Nephron progenitor cell (in vitro differentiated cells): ENCODE measurements around the gene NME4.

ENCODE experiments used
- DNase-seq: peaks from one replicate; pipeline ENCODE4 v3.0.0; 2021
- H3K27ac Mint-ChIP-seq: 2 replicates; pipeline ENCODE4 v1.8.0; 2021; ENCODE audit warnings: mild to moderate bottlenecking, moderate library complexity, mixed read lengths
- H3K27me3 Mint-ChIP-seq: 2 replicates; pipeline ENCODE4 v1.8.0; 2021; ENCODE audit warnings: mild to moderate bottlenecking, low read depth, mixed read lengths; ENCODE audit not compliant: poor library complexity
- H3K36me3 Mint-ChIP-seq: 2 replicates; pipeline ENCODE4 v1.8.0; 2021; ENCODE audit warnings: low read depth, mixed read lengths
- H3K4me1 Mint-ChIP-seq: 2 replicates; pipeline ENCODE4 v1.8.0; 2021; ENCODE audit warnings: mixed read lengths
- H3K4me3 Mint-ChIP-seq: 2 replicates; pipeline ENCODE4 v1.8.0; 2021; ENCODE audit warnings: mild to moderate bottlenecking, moderate library complexity, mixed read lengths
- H3K9me3 Mint-ChIP-seq: 2 replicates; pipeline ENCODE4 v1.8.0; 2021; ENCODE audit warnings: mild to moderate bottlenecking, moderate library complexity, mixed read lengths
- CTCF ChIP-seq: fragments of 200-600 bp; sonication (generic); IDR thresholded peaks from 2 replicates; pipeline ENCODE4 v1.5.0; 2021; ENCODE audit warnings: antibody characterized with exemption

NME4 gene

DNA sequence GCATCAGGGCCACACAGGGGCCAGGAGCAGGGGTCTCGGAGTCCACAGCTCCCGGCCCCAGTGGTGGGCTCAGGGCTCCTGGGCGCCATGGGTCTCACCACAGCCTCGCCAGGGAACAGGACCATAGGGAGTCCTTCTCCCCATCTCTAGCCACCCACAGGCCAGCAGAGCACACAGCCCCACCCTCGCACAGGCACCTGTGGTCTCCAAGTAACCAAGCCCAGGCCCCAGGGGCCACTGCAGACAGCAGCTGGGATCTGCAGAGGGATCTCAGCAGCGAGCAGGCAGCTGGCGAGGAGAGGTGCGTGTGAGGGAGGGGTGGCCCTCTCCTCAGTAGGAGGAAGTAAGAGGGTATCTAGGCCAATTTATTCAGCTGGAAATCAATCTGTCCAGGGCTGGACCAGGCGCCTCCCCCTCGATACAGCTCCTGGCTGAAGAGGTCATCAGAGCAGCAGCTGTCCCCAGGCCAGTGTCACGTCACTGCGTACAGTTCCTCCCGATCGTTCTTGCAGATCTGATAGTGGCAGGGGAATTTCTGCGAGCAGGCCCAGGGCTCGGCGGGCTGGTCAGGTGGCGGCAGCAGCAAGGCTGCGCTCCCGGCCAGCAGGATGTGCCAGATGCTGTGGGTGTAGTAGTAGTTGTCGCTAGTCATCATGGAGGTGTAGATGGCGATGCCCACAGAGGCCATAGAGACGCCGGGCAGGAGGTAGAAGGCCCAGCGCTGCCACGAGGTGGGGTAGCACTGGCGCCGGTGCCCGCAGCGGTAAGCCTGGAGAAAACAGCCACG lies 25.3 kb upstream of the NME4 start:
- Mint-ChIP-seq H3K4me3 (peak overlapping the region; percentile 47), H3K9me3 (no peaks in the 10 kb centered on the region), H3K36me3 (peaks cover 6% of the 10 kb centered on the region), H3K4me1 (peaks cover 12% of the 10 kb centered on the region), H3K27ac (peak overlapping the region; percentile 42), H3K27me3 (no peaks in the 10 kb centered on the region)
- DNase-seq = no peak
- TF ChIP-seq CTCF = no peak

GRCh38 chr16:372302-372983 lies 24.6 kb upstream of the NME4 start:
- Mint-ChIP-seq H3K27me3 (no peaks in the 10 kb centered on the region), H3K27ac (no peak overlapping the region), H3K36me3 (no peaks in the 10 kb centered on the region), H3K4me3 (no peak overlapping the region), H3K4me1 (peaks cover 12% of the 10 kb centered on the region), H3K9me3 (no peaks in the 10 kb centered on the region)
- DNase-seq = no peak
- no peak for TF ChIP-seq CTCF

- H3K27me3 Mint-ChIP-seq = no peaks in the 10 kb centered on the region
- TF ChIP-seq CTCF = no peak
- H3K27ac Mint-ChIP-seq = no peak overlapping the region
- DNase-seq = no peak
- H3K4me1 Mint-ChIP-seq = peaks cover 12% of the 10 kb centered on the region
- H3K36me3 Mint-ChIP-seq = no peaks in the 10 kb centered on the region
- H3K4me3 Mint-ChIP-seq = no peak overlapping the region
- H3K9me3 Mint-ChIP-seq = no peaks in the 10 kb centered on the region
These were observed 23.9 kb upstream of the NME4 start for GRCh38 chr16:373020-373598.

DNA sequence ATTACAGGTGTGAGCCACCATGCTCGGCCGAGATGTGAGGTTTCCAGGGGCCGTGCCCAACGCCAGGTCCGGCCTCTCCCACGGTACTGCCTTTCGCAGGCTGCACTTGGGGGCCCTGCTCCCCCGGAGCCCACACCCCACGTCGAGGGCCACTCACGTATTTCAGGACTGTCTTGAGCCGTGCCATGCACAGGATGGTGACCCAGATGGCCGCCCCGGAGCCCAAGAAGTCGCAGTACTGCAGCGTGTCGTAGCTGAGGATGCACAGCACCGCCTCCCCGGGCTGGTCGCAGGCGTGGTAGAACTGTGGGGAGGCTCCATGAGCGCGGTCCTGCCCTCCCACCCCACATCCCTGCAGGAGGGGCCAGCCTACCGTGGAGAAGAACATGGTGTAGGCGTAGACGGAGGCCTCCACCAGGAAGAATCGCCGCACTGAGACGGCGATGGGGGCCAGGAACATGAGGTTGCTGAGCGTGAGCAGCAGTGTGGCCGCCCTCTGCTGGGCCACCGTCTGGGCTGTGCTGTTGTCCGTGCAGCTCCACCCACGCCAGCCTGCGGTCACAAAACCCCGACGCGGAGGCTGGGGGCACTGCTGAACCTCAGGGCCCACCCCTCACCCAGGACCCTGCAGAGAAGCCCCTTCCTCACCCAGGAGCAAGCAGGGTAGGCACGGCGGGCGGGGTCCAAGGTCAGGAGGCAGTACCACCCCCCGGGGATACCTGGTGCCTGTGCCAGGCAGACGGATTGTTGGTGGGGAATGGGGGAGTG lies 23.0 kb upstream of the NME4 start:
- TF ChIP-seq CTCF = no peak
- Mint-ChIP-seq H3K9me3 (no peaks in the 10 kb centered on the region), H3K27me3 (no peaks in the 10 kb centered on the region), H3K27ac (no peak overlapping the region), H3K4me1 (peaks cover 14% of the 10 kb centered on the region), H3K4me3 (no peak overlapping the region), H3K36me3 (no peaks in the 10 kb centered on the region)
- DNase-seq = no peak

DNA sequence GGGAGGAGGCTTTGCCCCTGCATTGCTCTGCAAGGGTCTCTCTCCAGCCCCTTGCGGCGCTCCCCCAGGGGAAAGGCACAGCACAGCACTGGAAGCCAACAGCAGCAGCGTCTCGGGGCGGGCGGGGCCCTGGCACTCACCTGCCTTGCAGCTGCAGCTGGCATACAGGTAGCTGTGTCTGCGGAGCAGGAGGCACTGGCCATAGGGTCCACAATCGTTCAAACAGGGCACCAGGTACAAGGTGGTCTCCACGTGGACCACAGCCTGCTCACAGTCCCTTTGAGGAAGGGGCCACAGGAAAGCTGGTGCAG lies 22.4 kb upstream of the NME4 start:
- no peak overlapping the region for H3K27ac Mint-ChIP-seq

More for the DNA sequence above, 22.4 kb upstream of the NME4 start:
- H3K36me3 Mint-ChIP-seq = no peaks in the 10 kb centered on the region
- DNase-seq = no peak
- TF ChIP-seq CTCF = no peak
- peaks cover 17% of the 10 kb centered on the region for H3K4me1 Mint-ChIP-seq
- no peaks in the 10 kb centered on the region for H3K9me3 Mint-ChIP-seq
- no peaks in the 10 kb centered on the region for H3K27me3 Mint-ChIP-seq
- H3K4me3 Mint-ChIP-seq = no peak overlapping the region
